GM12878 (cell line): ENCODE measurements around the gene STX16. TPM values are rescaled to one million over a fixed set of nuclear protein-coding genes. Genes with fewer than 3 reads are reported as not detected.

Experiments
- ATAC-seq: fragments of 200-7000 bp; cut with Tn5 transposase; 3 replicates; pipeline ENCODE4 v1.9.1; 2020; ENCODE audit warnings: mild to moderate bottlenecking, moderate library complexity
- BruUV-seq: library from RNA; stranded (reverse); fragments of 400-500 nt; replicated peaks from 2 replicates; lab custom pipeline; 2021; lab: Mats Ljungman, UMichigan
- CTCF ChIA-PET: fragments of 300-600 bp; sonication (Branson Sonifier 250); formaldehyde crosslinking; extraction: SDS; loops from one replicate; lab custom pipeline; 2021; ENCODE audit warnings: inconsistent platforms; lab: Yijun Ruan, JAX
- POLR2A ChIA-PET: fragments of 350-600 bp; formaldehyde crosslinking; extraction: SDS; loops from one replicate; lab custom pipeline; 2021; ENCODE audit warnings: inconsistent platforms; lab: Charles Lee
- RAD21 ChIA-PET: fragments of 300-600 bp; sonication (Branson Sonifier 250); formaldehyde crosslinking; loops from one replicate; lab custom pipeline; 2023; ENCODE audit warnings: antibody characterized with exemption; ENCODE audit not compliant: unreplicated experiment; lab: Charles Lee
- SMC1A ChIA-PET: fragments of 300-600 bp; sonication (Branson Sonifier 250); formaldehyde crosslinking; loops from one replicate; lab custom pipeline; 2023; ENCODE audit not compliant: unreplicated experiment, uncharacterized antibody; lab: Charles Lee
- DNase-seq: peaks from one replicate; pipeline ENCODE4 v3.0.0-alpha.2; 2011; ENCODE audit warnings: low read depth, low spot score
- FAIRE-seq: peaks from 3 replicates; lab custom pipeline; 2011; peaks lifted over from hg19 to GRCh38; lab: Jason Lieb, UNC
- H2AFZ ChIP-seq: 2 replicates; pipeline ENCODE4 v1.6.0; 2011; ENCODE audit warnings: low read depth, low read length, control low read depth; ENCODE audit not compliant: control insufficient read depth
- H3K27ac ChIP-seq: 2 replicates; pipeline ENCODE4 v1.5.1; 2011; ENCODE audit warnings: control low read depth; ENCODE audit not compliant: control insufficient read depth, insufficient read depth
- H3K27me3 ChIP-seq, 2 experiments: replicated peaks in 1 of 2; 2 replicates each; pipeline versions ENCODE4 v1.6.0 to v1.6.1; 2011; ENCODE audit warnings: low read length in 1 of 2; ENCODE audit not compliant: control insufficient read depth in 2 of 2, insufficient read depth in 2 of 2
- H3K36me3 ChIP-seq, 2 experiments: 2 replicates each; pipeline ENCODE4 v1.5.1; 2011; ENCODE audit warnings: low read length in 1 of 2; ENCODE audit not compliant: control insufficient read depth in 2 of 2, insufficient read depth in 2 of 2
- H3K4me1 ChIP-seq: 2 replicates; pipeline ENCODE4 v1.6.1; 2011; ENCODE audit warnings: mild to moderate bottlenecking, low read length, moderate library complexity, mixed read lengths; ENCODE audit not compliant: control insufficient read depth, insufficient read depth
- H3K4me2 ChIP-seq: 2 replicates; pipeline ENCODE4 v1.6.0; 2011; ENCODE audit warnings: control low read depth; ENCODE audit not compliant: control insufficient read depth, insufficient read depth
- H3K4me3 ChIP-seq: fragments of 200-600 bp; sonication (generic); 2 replicates; pipeline ENCODE4 v1.5.1; 2016
- H3K79me2 ChIP-seq: 2 replicates; pipeline ENCODE4 v1.6.0; 2011; ENCODE audit warnings: low read length; ENCODE audit not compliant: control insufficient read depth, insufficient read depth
- H3K9ac ChIP-seq: 2 replicates; pipeline ENCODE4 v1.8.0; 2011; ENCODE audit warnings: low read length, control low read depth, mixed read lengths; ENCODE audit not compliant: control insufficient read depth, insufficient read depth
- H3K9me3 ChIP-seq: replicated peaks from 3 replicates; pipeline ENCODE4 v1.5.1; 2011; ENCODE audit warnings: mild to moderate bottlenecking, low read length; ENCODE audit not compliant: control insufficient read depth, insufficient read depth
- H4K20me1 ChIP-seq: 2 replicates; pipeline ENCODE4 v1.6.0; 2011; ENCODE audit not compliant: control insufficient read depth, insufficient read depth
- BMI1 ChIP-seq: fragments of 450-650 bp; IDR thresholded peaks from 2 replicates; pipeline ENCODE4 v1.6.1; 2016; ENCODE audit warnings: mild to moderate bottlenecking, moderate library complexity, borderline replicate concordance
- CREB1 ChIP-seq: IDR thresholded peaks from 2 replicates; pipeline ENCODE4 v1.6.1; 2012; ENCODE audit warnings: low read depth, mild to moderate bottlenecking, inconsistent platforms
- PAX5 ChIP-seq: IDR thresholded peaks from 2 replicates; pipeline ENCODE4 v1.6.1; 2011; ENCODE audit warnings: low read depth, low read length, borderline replicate concordance
- SP1 ChIP-seq: IDR thresholded peaks from one replicate; pipeline ENCODE4 v1.6.1; 2011; ENCODE audit warnings: low read depth, low read length
- SUPT20H ChIP-seq: IDR thresholded peaks from 2 replicates; pipeline ENCODE4 v1.6.1; 2011; ENCODE audit warnings: low read depth, mild to moderate bottlenecking, low read length, moderate library complexity, borderline replicate concordance; ENCODE audit not compliant: control insufficient read depth
- TARDBP ChIP-seq: IDR thresholded peaks from 2 replicates; pipeline ENCODE4 v1.6.1; 2016; ENCODE audit warnings: borderline replicate concordance
- ZNF207 ChIP-seq: fragments of 450-650 bp; IDR thresholded peaks from 2 replicates; pipeline ENCODE4 v1.6.1; 2014; ENCODE audit warnings: antibody characterized with exemption, mild to moderate bottlenecking, borderline replicate concordance
- ZNF622 ChIP-seq: fragments of 450-650 bp; IDR thresholded peaks from 2 replicates; pipeline ENCODE4 v1.6.1; 2017; ENCODE audit warnings: mild to moderate bottlenecking, inconsistent platforms
- WGBS: methylation state at CpG from one replicate; pipeline ENCODE4 v1.1.6; 2016; ENCODE audit warnings: low lambda C conversion rate; ENCODE audit not compliant: insufficient replicate concordance, insufficient coverage; ENCODE audit errors: missing lambda C conversion rate; 5-methylcytosine and 5-hydroxymethylcytosine counted together
- in situ Hi-C: fragments of 300-500 bp; cut with MboI; formaldehyde crosslinking; loops from 9 replicates; pipeline ENCODE4 v1.14.3; 2018; ENCODE audit warnings: mixed read lengths
- intact Hi-C: fragments of 100-400 bp; cut with micrococcal nuclease; formaldehyde crosslinking; loops from one replicate; pipeline ENCODE4 v1.14.2; 2022; ENCODE audit not compliant: unreplicated experiment
- polyA plus RNA-seq, 11 experiments: library from polyadenylated mRNA; depleted of rRNA in 4 of 11; unstranded in 6 of 11; stranded (reverse) in 5 of 11; fragments of >200 nt; fragmentation: Nextera tagmentation in 4 of 11; fragmentation: Illumina TruSeq in 1 of 11; extraction: Ambion mirVana in 4 of 11; extraction: Trizol in 1 of 11; gene quantifications; 1 replicate in 1 of 11; 2 replicates in 10 of 11; pipeline versions ENCODE4 v1.2.1 to v1.2.3, GENCODE V29; 2011 to 2016; ENCODE audit warnings: inconsistent platforms in 2 of 11, missing spikeins in 2 of 11, low read depth in 1 of 11
- total RNA-seq, 4 experiments: library from RNA; depleted of rRNA in 3 of 4; stranded (reverse); fragments of >200 nt in 3 of 4; fragmentation: Illumina TruSeq in 1 of 4; extraction: Trizol in 1 of 4; gene quantifications; 2 replicates each; pipeline versions ENCODE4 v1.2.1 to v1.2.3, GENCODE V29; 2013 to 2021
- TF ChIP-seq, protein P1 (sequence below): IDR thresholded peaks from 2 replicates; pipeline ENCODE4 v1.6.1; 2012; ENCODE audit warnings: low read depth, low read length, improper control_type of control experiment
- TF ChIP-seq, protein P2 (sequence below): IDR thresholded peaks from 2 replicates; pipeline ENCODE4 v1.6.1; 2011; ENCODE audit warnings: borderline replicate concordance, low read depth, mild to moderate bottlenecking, moderate library complexity, low read length; ENCODE audit not compliant: insufficient read depth, poor library complexity, severe bottlenecking
- TF ChIP-seq, protein P3 (sequence below): fragments of 450-650 bp; IDR thresholded peaks from 2 replicates; pipeline ENCODE4 v1.6.1; 2016; ENCODE audit warnings: mild to moderate bottlenecking
- TF ChIP-seq, protein P4 (sequence below): fragments of 450-650 bp; IDR thresholded peaks from 2 replicates; pipeline ENCODE4 v1.6.1; 2017; ENCODE audit warnings: antibody characterized with exemption, mild to moderate bottlenecking, moderate library complexity

STX16 gene
- total and polyA plus RNA-seq, 10 of the 15 experiments (the other 5 are each of a cell fraction or from before 2014, with no cell fraction given): 6.3 to 68.4 (median 35.8) TPM

GRCh38 chr20:58640446-58640845 lies 10.6 kb upstream of the STX16 start (continued):
- TF ChIP-seq, protein P1, sequence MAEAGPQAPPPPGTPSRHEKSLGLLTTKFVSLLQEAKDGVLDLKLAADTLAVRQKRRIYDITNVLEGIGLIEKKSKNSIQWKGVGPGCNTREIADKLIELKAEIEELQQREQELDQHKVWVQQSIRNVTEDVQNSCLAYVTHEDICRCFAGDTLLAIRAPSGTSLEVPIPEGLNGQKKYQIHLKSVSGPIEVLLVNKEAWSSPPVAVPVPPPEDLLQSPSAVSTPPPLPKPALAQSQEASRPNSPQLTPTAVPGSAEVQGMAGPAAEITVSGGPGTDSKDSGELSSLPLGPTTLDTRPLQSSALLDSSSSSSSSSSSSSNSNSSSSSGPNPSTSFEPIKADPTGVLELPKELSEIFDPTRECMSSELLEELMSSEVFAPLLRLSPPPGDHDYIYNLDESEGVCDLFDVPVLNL: no peak
- TF ChIP-seq ZNF207 (no peak), CREB1 (no peak), TARDBP (no peak), SUPT20H (no peak)
- TF ChIP-seq, protein P2, sequence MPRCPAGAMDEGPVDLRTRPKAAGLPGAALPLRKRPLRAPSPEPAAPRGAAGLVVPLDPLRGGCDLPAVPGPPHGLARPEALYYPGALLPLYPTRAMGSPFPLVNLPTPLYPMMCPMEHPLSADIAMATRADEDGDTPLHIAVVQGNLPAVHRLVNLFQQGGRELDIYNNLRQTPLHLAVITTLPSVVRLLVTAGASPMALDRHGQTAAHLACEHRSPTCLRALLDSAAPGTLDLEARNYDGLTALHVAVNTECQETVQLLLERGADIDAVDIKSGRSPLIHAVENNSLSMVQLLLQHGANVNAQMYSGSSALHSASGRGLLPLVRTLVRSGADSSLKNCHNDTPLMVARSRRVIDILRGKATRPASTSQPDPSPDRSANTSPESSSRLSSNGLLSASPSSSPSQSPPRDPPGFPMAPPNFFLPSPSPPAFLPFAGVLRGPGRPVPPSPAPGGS: no peak
- TF ChIP-seq, protein P3, sequence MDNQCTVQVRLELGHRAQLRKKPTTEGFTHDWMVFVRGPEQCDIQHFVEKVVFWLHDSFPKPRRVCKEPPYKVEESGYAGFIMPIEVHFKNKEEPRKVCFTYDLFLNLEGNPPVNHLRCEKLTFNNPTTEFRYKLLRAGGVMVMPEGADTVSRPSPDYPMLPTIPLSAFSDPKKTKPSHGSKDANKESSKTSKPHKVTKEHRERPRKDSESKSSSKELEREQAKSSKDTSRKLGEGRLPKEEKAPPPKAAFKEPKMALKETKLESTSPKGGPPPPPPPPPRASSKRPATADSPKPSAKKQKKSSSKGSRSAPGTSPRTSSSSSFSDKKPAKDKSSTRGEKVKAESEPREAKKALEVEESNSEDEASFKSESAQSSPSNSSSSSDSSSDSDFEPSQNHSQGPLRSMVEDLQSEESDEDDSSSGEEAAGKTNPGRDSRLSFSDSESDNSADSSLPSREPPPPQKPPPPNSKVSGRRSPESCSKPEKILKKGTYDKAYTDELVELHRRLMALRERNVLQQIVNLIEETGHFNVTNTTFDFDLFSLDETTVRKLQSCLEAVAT: no peak
- TF ChIP-seq, all 136 proteins: peak for 0

- Histone ChIP-seq H3K4me2 (no peak overlapping the region), H3K9me3 (no peaks in the 10 kb centered on the region), H3K4me1 (no peaks in the 10 kb centered on the region), H3K27me3 (no peaks in the 10 kb centered on the region; a peak in 2 of 4 replicates), H2AFZ (no peak overlapping the region), H3K79me2 (no peaks in the 10 kb centered on the region), H4K20me1 (no peaks in the 10 kb centered on the region), H3K9ac (no peak overlapping the region), H3K4me3 (no peak overlapping the region), H3K27ac (no peak overlapping the region), H3K36me3 (no peaks in the 10 kb centered on the region)
- intact Hi-C loops: no loop called here
- ChIA-PET RAD21 (no interaction called here), SMC1A (no interaction called here), CTCF (interaction anchor here (0.9 kb wide), 1 partner anchor 14 kb away, joined by 5 read pairs; no protein-coding TSS in a partner anchor), POLR2A (no interaction called here)
- in situ Hi-C loops: loop anchor here (25.0 kb wide), 1 partner anchor 180 kb away; no protein-coding TSS in a partner anchor
- FAIRE-seq (no peak), ATAC-seq (no peak), DNase-seq (no peak)
- 53% methylated on average over 9 of the region's 9 CpGs for WGBS
- BruUV-seq: no TSS peak
- TF ChIP-seq SP1 (no peak), ZNF622 (no peak), BMI1 (no peak), PAX5 (no peak)
- TF ChIP-seq, protein P4, sequence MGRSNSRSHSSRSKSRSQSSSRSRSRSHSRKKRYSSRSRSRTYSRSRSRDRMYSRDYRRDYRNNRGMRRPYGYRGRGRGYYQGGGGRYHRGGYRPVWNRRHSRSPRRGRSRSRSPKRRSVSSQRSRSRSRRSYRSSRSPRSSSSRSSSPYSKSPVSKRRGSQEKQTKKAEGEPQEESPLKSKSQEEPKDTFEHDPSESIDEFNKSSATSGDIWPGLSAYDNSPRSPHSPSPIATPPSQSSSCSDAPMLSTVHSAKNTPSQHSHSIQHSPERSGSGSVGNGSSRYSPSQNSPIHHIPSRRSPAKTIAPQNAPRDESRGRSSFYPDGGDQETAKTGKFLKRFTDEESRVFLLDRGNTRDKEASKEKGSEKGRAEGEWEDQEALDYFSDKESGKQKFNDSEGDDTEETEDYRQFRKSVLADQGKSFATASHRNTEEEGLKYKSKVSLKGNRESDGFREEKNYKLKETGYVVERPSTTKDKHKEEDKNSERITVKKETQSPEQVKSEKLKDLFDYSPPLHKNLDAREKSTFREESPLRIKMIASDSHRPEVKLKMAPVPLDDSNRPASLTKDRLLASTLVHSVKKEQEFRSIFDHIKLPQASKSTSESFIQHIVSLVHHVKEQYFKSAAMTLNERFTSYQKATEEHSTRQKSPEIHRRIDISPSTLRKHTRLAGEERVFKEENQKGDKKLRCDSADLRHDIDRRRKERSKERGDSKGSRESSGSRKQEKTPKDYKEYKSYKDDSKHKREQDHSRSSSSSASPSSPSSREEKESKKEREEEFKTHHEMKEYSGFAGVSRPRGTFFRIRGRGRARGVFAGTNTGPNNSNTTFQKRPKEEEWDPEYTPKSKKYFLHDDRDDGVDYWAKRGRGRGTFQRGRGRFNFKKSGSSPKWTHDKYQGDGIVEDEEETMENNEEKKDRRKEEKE: no peak
Measured at GRCh38 chr20:58642441-58642840, 8.6 kb upstream of the STX16 start.
